SK-N-SH (cell line): ENCODE measurements around the gene SPIRE1. TPM values are rescaled to one million over a fixed set of nuclear protein-coding genes. Genes with fewer than 3 reads are reported as not detected.
A peak's percentile ranks its signal among the peaks of the same experiment; 100 is the strongest.

Experiments
- CTCF ChIA-PET: fragments of 300-600, 350-600 bp; formaldehyde crosslinking; extraction: SDS; loops from one replicate; lab custom pipeline; 2021; lab: Yijun Ruan, JAX
- POLR2A ChIA-PET: fragments of 350-600 bp; sonication (Branson Sonifier 250); formaldehyde crosslinking; extraction: SDS; loops from one replicate; lab custom pipeline; 2020; ENCODE audit warnings: antibody characterized with exemption, inconsistent platforms; lab: Yijun Ruan, JAX
- DNase-seq: peaks from one replicate; pipeline ENCODE4 v3.0.0; 2012
- H2AFZ ChIP-seq: fragments of 200-600 bp; sonication (generic); 2 replicates; pipeline ENCODE4 v1.8.1; 2016; ENCODE audit warnings: antibody characterized with exemption, mild to moderate bottlenecking, low read depth
- H3F3A ChIP-seq: fragments of 200-600 bp; sonication (generic); replicated peaks from 2 replicates; pipeline ENCODE3; 2016; ENCODE audit warnings: antibody characterized with exemption, mild to moderate bottlenecking; ENCODE audit not compliant: insufficient read depth
- H3K27ac ChIP-seq, 2 experiments: fragments of 200-500 bp in 1 of 2; fragments of 200-600 bp in 1 of 2; sonication (Bioruptor generic) in 1 of 2; sonication (generic), shearing (Covaris generic) in 1 of 2; 2 replicates each; pipeline versions ENCODE4 v1.5.1 to v1.6.1; 2014 to 2016; ENCODE audit warnings: low read depth in 2 of 2, inconsistent platforms in 1 of 2, low read length in 1 of 2, mild to moderate bottlenecking in 1 of 2, mixed read lengths in 1 of 2
- H3K27me3 ChIP-seq: fragments of 200-600 bp; sonication (generic), shearing (Covaris generic); 2 replicates; pipeline ENCODE4 v1.6.1; 2016; ENCODE audit warnings: mixed run types; ENCODE audit not compliant: insufficient read depth
- H3K36me3 ChIP-seq, 2 experiments: fragments of 200-500 bp in 1 of 2; fragments of 200-600 bp in 1 of 2; sonication (Bioruptor generic) in 1 of 2; sonication (generic) in 1 of 2; replicated peaks in 1 of 2; 2 replicates each; pipeline versions ENCODE3 to v1.5.1; 2014 to 2016; ENCODE audit warnings: low read length in 1 of 2, mild to moderate bottlenecking in 1 of 2; ENCODE audit not compliant: insufficient read depth in 2 of 2, control insufficient read depth in 1 of 2
- H3K4me1 ChIP-seq, 2 experiments: fragments of 200-500 bp in 1 of 2; fragments of 200-600 bp in 1 of 2; sonication (Bioruptor generic) in 1 of 2; sonication (generic), shearing (Covaris generic) in 1 of 2; 2 replicates each; pipeline versions ENCODE4 v1.5.1 to v1.6.1; 2014 to 2016; ENCODE audit warnings: low read depth in 1 of 2, low read length in 1 of 2, mixed run types in 1 of 2; ENCODE audit not compliant: insufficient read depth in 2 of 2, control insufficient read depth in 1 of 2
- H3K4me2 ChIP-seq: fragments of 200-600 bp; sonication (generic), shearing (Covaris generic); 2 replicates; pipeline ENCODE4 v1.6.1; 2017; ENCODE audit warnings: mixed run types
- H3K4me3 ChIP-seq, 2 experiments: fragments of 200-500 bp in 1 of 2; fragments of 200-600 bp in 1 of 2; sonication (Bioruptor generic) in 1 of 2; sonication (generic), shearing (Covaris generic) in 1 of 2; 2 replicates each; pipeline versions ENCODE4 v1.5.1 to v1.8.1; 2014 to 2016; ENCODE audit warnings: low read depth in 2 of 2, inconsistent platforms in 1 of 2, low read length in 1 of 2, mild to moderate bottlenecking in 1 of 2, mixed read lengths in 1 of 2, moderate library complexity in 1 of 2
- H3K79me2 ChIP-seq: fragments of 200-600 bp; sonication (generic); 2 replicates; pipeline ENCODE4 v1.8.1; 2017; ENCODE audit warnings: mild to moderate bottlenecking; ENCODE audit not compliant: insufficient read depth
- H3K9ac ChIP-seq: fragments of 200-600 bp; sonication (generic); 2 replicates; pipeline ENCODE4 v1.6.1; 2017; ENCODE audit warnings: mixed run types
- H3K9me2 ChIP-seq: fragments of 200-600 bp; sonication (generic); 2 replicates; pipeline ENCODE4 v1.6.1; 2017; ENCODE audit warnings: mixed run types
- H3K9me3 ChIP-seq: fragments of 200-600 bp; sonication (generic); 2 replicates; pipeline ENCODE4 v1.6.1; 2017; ENCODE audit warnings: mixed run types, mild to moderate bottlenecking, moderate library complexity
- H4K20me1 ChIP-seq: fragments of 200-600 bp; sonication (generic); 2 replicates; pipeline ENCODE4 v1.6.1; 2017; ENCODE audit warnings: mild to moderate bottlenecking, mixed run types; ENCODE audit not compliant: insufficient read depth
- ELF1 ChIP-seq: IDR thresholded peaks from 2 replicates; pipeline ENCODE4 v1.4.0; 2012
- GABPA ChIP-seq: IDR thresholded peaks from 2 replicates; pipeline ENCODE4 v1.4.0; 2012; ENCODE audit warnings: low read depth, mild to moderate bottlenecking
- GATA2 ChIP-seq: sonication (generic); formaldehyde crosslinking; IDR thresholded peaks from 2 replicates; pipeline ENCODE4 v1.5.0; 2020; ENCODE audit warnings: mild to moderate bottlenecking, missing genetic modification reagents
- MEF2A ChIP-seq: IDR thresholded peaks from 2 replicates; pipeline ENCODE4 v1.4.0; 2012; ENCODE audit warnings: low read depth, borderline replicate concordance
- NRF1 ChIP-seq: IDR thresholded peaks from 2 replicates; pipeline ENCODE4 v1.6.1; 2012; ENCODE audit warnings: low read depth, mild to moderate bottlenecking, low read length
- RAD21 ChIP-seq: IDR thresholded peaks from 2 replicates; pipeline ENCODE4 v1.6.1; 2012; ENCODE audit warnings: mild to moderate bottlenecking, low read length
- RCOR1 ChIP-seq: fragments of 150-350 bp; IDR thresholded peaks from 2 replicates; pipeline ENCODE4 v1.6.1; 2017; ENCODE audit warnings: antibody characterized with exemption, low read length
- SIN3A ChIP-seq: IDR thresholded peaks from 2 replicates; pipeline ENCODE4 v1.6.1; 2012; ENCODE audit warnings: low read depth, mild to moderate bottlenecking, low read length, moderate library complexity, borderline replicate concordance
- TAF1 ChIP-seq: IDR thresholded peaks from 2 replicates; pipeline ENCODE4 v1.6.1; 2012; ENCODE audit warnings: low read depth, mild to moderate bottlenecking, low read length, moderate library complexity, borderline replicate concordance
- TEAD4 ChIP-seq: IDR thresholded peaks from 2 replicates; pipeline ENCODE4 v1.4.0; 2012; ENCODE audit warnings: mild to moderate bottlenecking, borderline replicate concordance; ENCODE audit not compliant: insufficient read depth
- polyA plus RNA-seq, 3 experiments: library from polyadenylated mRNA; depleted of rRNA; stranded (reverse); fragments of >200 nt; gene quantifications; 2 replicates each; pipeline ENCODE4 v1.2.3, GENCODE V29; 2012
- TF ChIP-seq, protein P1 (sequence below): fragments of 150-350 bp; IDR thresholded peaks from 2 replicates; pipeline ENCODE4 v1.6.1; 2017; ENCODE audit warnings: antibody characterized with exemption, low read length, low read depth, borderline replicate concordance
- TF ChIP-seq, protein P2 (sequence below): IDR thresholded peaks from 2 replicates; pipeline ENCODE4; 2012
- TF ChIP-seq, protein P3 (sequence below): IDR thresholded peaks from 2 replicates; pipeline ENCODE4 v1.6.1; 2012; ENCODE audit warnings: mild to moderate bottlenecking, low read depth, low read length, moderate library complexity
- TF ChIP-seq, protein P4 (sequence below): fragments of 150-350 bp; IDR thresholded peaks from 2 replicates; pipeline ENCODE4 v1.6.1; 2016; ENCODE audit warnings: mild to moderate bottlenecking, low read depth, low read length

The SPIRE1 gene
- polyA plus RNA-seq, 1 of the 3 experiments (the other 2 are of a cell fraction) = 6.7 TPM

DNA sequence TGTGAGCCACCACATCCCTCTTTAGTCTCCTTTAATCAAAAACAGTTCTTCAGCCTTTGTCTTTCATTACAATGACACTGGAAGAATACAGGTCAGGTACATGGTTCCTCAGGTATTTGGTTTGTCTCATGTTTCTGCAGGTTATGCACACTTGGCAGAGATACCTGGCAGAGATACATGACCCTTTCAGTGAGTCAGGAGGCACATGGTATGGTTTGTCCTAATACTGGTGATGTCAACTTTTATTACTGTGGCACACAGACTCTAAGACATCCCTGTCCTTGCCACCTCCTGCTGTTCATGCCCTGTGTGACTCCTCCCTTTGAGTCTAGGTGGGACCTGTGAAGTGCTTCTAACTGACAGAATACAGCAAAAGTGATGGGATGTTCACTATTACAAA, 58.4 kb downstream of the SPIRE1 start:
- peaks cover 57% of the 10 kb centered on the region for H3K79me2 ChIP-seq
- peaks cover 6 to 17% of the 10 kb centered on the region in 2 experiments; a peak in 3 of 4 replicates for H3K4me1 ChIP-seq
- peak overlapping the region in 1 of 2 experiments; percentile 88; a peak in 2 of 4 replicates for H3K27ac ChIP-seq
- H2AFZ ChIP-seq = no peak overlapping the region
- peaks cover 22% of the 10 kb centered on the region for H3F3A ChIP-seq
- H4K20me1 ChIP-seq = no peaks in the 10 kb centered on the region
- DNase-seq = no peak
- CTCF ChIA-PET = interaction anchor here (1.0 kb wide), 1 partner anchor 208 kb away, joined by 5 read pairs; no protein-coding TSS in a partner anchor
- no peaks in the 10 kb centered on the region for H3K36me3 ChIP-seq
- no peak overlapping the region for H3K4me3 ChIP-seq
- no peak overlapping the region; the same call in 1 of the 2 replicates for H3K9ac ChIP-seq
- TF ChIP-seq ELF1 (no peak), TAF1 (no peak), GATA2 (no peak), RCOR1 (no peak), SIN3A (no peak), TEAD4 (no peak), GABPA (no peak), MEF2A (no peak), RAD21 (no peak), NRF1 (no peak)
- TF ChIP-seq, protein P1, sequence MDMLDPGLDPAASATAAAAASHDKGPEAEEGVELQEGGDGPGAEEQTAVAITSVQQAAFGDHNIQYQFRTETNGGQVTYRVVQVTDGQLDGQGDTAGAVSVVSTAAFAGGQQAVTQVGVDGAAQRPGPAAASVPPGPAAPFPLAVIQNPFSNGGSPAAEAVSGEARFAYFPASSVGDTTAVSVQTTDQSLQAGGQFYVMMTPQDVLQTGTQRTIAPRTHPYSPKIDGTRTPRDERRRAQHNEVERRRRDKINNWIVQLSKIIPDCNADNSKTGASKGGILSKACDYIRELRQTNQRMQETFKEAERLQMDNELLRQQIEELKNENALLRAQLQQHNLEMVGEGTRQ = no peak
- TF ChIP-seq, protein P2, sequence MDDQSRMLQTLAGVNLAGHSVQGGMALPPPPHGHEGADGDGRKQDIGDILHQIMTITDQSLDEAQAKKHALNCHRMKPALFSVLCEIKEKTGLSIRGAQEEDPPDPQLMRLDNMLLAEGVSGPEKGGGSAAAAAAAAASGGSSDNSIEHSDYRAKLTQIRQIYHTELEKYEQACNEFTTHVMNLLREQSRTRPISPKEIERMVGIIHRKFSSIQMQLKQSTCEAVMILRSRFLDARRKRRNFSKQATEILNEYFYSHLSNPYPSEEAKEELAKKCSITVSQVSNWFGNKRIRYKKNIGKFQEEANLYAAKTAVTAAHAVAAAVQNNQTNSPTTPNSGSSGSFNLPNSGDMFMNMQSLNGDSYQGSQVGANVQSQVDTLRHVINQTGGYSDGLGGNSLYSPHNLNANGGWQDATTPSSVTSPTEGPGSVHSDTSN = no peak
- TF ChIP-seq, protein P3, sequence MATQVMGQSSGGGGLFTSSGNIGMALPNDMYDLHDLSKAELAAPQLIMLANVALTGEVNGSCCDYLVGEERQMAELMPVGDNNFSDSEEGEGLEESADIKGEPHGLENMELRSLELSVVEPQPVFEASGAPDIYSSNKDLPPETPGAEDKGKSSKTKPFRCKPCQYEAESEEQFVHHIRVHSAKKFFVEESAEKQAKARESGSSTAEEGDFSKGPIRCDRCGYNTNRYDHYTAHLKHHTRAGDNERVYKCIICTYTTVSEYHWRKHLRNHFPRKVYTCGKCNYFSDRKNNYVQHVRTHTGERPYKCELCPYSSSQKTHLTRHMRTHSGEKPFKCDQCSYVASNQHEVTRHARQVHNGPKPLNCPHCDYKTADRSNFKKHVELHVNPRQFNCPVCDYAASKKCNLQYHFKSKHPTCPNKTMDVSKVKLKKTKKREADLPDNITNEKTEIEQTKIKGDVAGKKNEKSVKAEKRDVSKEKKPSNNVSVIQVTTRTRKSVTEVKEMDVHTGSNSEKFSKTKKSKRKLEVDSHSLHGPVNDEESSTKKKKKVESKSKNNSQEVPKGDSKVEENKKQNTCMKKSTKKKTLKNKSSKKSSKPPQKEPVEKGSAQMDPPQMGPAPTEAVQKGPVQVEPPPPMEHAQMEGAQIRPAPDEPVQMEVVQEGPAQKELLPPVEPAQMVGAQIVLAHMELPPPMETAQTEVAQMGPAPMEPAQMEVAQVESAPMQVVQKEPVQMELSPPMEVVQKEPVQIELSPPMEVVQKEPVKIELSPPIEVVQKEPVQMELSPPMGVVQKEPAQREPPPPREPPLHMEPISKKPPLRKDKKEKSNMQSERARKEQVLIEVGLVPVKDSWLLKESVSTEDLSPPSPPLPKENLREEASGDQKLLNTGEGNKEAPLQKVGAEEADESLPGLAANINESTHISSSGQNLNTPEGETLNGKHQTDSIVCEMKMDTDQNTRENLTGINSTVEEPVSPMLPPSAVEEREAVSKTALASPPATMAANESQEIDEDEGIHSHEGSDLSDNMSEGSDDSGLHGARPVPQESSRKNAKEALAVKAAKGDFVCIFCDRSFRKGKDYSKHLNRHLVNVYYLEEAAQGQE = no peak
- TF ChIP-seq, protein P4, sequence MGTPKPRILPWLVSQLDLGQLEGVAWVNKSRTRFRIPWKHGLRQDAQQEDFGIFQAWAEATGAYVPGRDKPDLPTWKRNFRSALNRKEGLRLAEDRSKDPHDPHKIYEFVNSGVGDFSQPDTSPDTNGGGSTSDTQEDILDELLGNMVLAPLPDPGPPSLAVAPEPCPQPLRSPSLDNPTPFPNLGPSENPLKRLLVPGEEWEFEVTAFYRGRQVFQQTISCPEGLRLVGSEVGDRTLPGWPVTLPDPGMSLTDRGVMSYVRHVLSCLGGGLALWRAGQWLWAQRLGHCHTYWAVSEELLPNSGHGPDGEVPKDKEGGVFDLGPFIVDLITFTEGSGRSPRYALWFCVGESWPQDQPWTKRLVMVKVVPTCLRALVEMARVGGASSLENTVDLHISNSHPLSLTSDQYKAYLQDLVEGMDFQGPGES = no peak
- no peaks in the 10 kb centered on the region for H3K27me3 ChIP-seq
- no peaks in the 10 kb centered on the region for H3K9me3 ChIP-seq
- no peaks in the 10 kb centered on the region for H3K9me2 ChIP-seq
- no peak overlapping the region for H3K4me2 ChIP-seq
- POLR2A ChIA-PET = no interaction called here
